HepG2 (cell line): ENCODE measurements around the gene HES6. TPM values are rescaled to one million over a fixed set of nuclear protein-coding genes. Genes with fewer than 3 reads are reported as not detected.

Source experiments
- ARID4A ChIP-seq: sonication (generic); formaldehyde crosslinking; IDR thresholded peaks from 2 replicates; pipeline ENCODE4 v1.5.0; 2020; ENCODE audit warnings: mild to moderate bottlenecking, missing genetic modification reagents, borderline replicate concordance
- CCDC6 ChIP-seq: sonication (generic); formaldehyde crosslinking; IDR thresholded peaks from 2 replicates; pipeline ENCODE4 v1.8.1; 2022; ENCODE audit warnings: mild to moderate bottlenecking, missing genetic modification reagents, moderate library complexity
- MATR3 ChIP-seq: sonication (generic); formaldehyde crosslinking; IDR thresholded peaks from 2 replicates; pipeline ENCODE4 v1.4.0; 2020; ENCODE audit warnings: missing genetic modification reagents
- MTF1 ChIP-seq: sonication (generic); formaldehyde crosslinking; IDR thresholded peaks from 2 replicates; pipeline ENCODE4 v1.5.0; 2020; ENCODE audit warnings: missing genetic modification reagents
- NFATC3 ChIP-seq: sonication (generic); formaldehyde crosslinking; IDR thresholded peaks from 2 replicates; pipeline ENCODE4 v1.5.1; 2020; ENCODE audit warnings: mild to moderate bottlenecking, missing genetic modification reagents
- NR1H2 ChIP-seq: sonication (generic); formaldehyde crosslinking; IDR thresholded peaks from 2 replicates; pipeline ENCODE4 v1.8.1; 2022; ENCODE audit warnings: low read depth, missing genetic modification reagents, borderline replicate concordance
- PHF21A ChIP-seq: sonication (generic); formaldehyde crosslinking; IDR thresholded peaks from 2 replicates; pipeline ENCODE4 v1.5.0; 2020; ENCODE audit warnings: mild to moderate bottlenecking, missing genetic modification reagents
- PITX1 ChIP-seq: sonication (generic); formaldehyde crosslinking; IDR thresholded peaks from 2 replicates; pipeline ENCODE4 v1.5.1; 2020; ENCODE audit warnings: mild to moderate bottlenecking, missing genetic modification reagents
- POLR2A ChIP-seq, 2 experiments: IDR thresholded peaks; 2 replicates each; pipeline ENCODE4 v1.6.1; 2011; ENCODE audit warnings: low read depth in 2 of 2, low read length in 2 of 2, mild to moderate bottlenecking in 1 of 2, moderate library complexity in 1 of 2; ENCODE audit not compliant: insufficient read depth in 1 of 2
- TARDBP ChIP-seq: sonication (generic); formaldehyde crosslinking; IDR thresholded peaks from 2 replicates; pipeline ENCODE4 v1.8.0; 2022; ENCODE audit warnings: mild to moderate bottlenecking, missing genetic modification reagents
- THAP9 ChIP-seq: sonication (generic); formaldehyde crosslinking; IDR thresholded peaks from 2 replicates; pipeline ENCODE4; 2020; ENCODE audit warnings: missing genetic modification reagents, mild to moderate bottlenecking, borderline replicate concordance
- YEATS4 ChIP-seq: sonication (generic); formaldehyde crosslinking; IDR thresholded peaks from 2 replicates; pipeline ENCODE4 v1.4.0; 2020; ENCODE audit warnings: missing genetic modification reagents, borderline replicate concordance
- ZNF12 ChIP-seq: sonication (generic); formaldehyde crosslinking; IDR thresholded peaks from 2 replicates; pipeline ENCODE4 v1.5.0; 2020; ENCODE audit warnings: missing genetic modification reagents
- ZNF335 ChIP-seq: sonication (generic); formaldehyde crosslinking; IDR thresholded peaks from 2 replicates; pipeline ENCODE4 v1.4.0; 2020; ENCODE audit warnings: missing genetic modification reagents
- ZNF446 ChIP-seq: sonication (generic); formaldehyde crosslinking; IDR thresholded peaks from 2 replicates; pipeline ENCODE4 v1.5.0; 2020; ENCODE audit warnings: mild to moderate bottlenecking, missing genetic modification reagents
- ZNF484 ChIP-seq: sonication (generic); formaldehyde crosslinking; IDR thresholded peaks from 2 replicates; pipeline ENCODE4 v1.5.1; 2020; ENCODE audit warnings: mild to moderate bottlenecking, low read depth, missing genetic modification reagents, borderline replicate concordance
- ZSCAN21 ChIP-seq: sonication (generic); formaldehyde crosslinking; IDR thresholded peaks from 2 replicates; pipeline ENCODE4 v1.8.0; 2022; ENCODE audit warnings: mild to moderate bottlenecking, missing genetic modification reagents, moderate library complexity, borderline replicate concordance
- polyA plus RNA-seq, 8 experiments: library from polyadenylated mRNA; depleted of rRNA in 3 of 8; stranded (reverse) in 7 of 8; unstranded in 1 of 8; fragments of >200 nt; fragmentation: Illumina TruSeq in 4 of 8; extraction: Trizol in 4 of 8; gene quantifications; 2 replicates each; pipeline versions ENCODE4 v1.2.1 to v1.2.3, GENCODE V29; 2011 to 2016; ENCODE audit warnings: low read depth in 4 of 8, missing spikeins in 1 of 8, mixed read lengths in 1 of 8; ENCODE audit not compliant: insufficient read depth in 1 of 8
- total RNA-seq, 5 experiments: library from RNA; depleted of rRNA; stranded (reverse); fragments of >200 nt; fragmentation: Illumina TruSeq; extraction: Trizol; gene quantifications; 2 replicates each; pipeline ENCODE4 v1.2.3, GENCODE V29; 2016; ENCODE audit warnings: low read depth in 1 of 5
- TF ChIP-seq, protein P1 (sequence below): sonication (generic); formaldehyde crosslinking; IDR thresholded peaks from 2 replicates; pipeline ENCODE4 v1.4.0; 2020; ENCODE audit warnings: missing genetic modification reagents

The HES6 gene
- total and polyA plus RNA-seq, 2 of the 13 experiments (the other 11 are each of a cell fraction or from before 2014, with no cell fraction given) = 19.5 to 82.8 TPM

GRCh38 chr2:238286095-238286494 is 46.3 kb upstream of the HES6 start (continued):
- TF ChIP-seq, protein P1, sequence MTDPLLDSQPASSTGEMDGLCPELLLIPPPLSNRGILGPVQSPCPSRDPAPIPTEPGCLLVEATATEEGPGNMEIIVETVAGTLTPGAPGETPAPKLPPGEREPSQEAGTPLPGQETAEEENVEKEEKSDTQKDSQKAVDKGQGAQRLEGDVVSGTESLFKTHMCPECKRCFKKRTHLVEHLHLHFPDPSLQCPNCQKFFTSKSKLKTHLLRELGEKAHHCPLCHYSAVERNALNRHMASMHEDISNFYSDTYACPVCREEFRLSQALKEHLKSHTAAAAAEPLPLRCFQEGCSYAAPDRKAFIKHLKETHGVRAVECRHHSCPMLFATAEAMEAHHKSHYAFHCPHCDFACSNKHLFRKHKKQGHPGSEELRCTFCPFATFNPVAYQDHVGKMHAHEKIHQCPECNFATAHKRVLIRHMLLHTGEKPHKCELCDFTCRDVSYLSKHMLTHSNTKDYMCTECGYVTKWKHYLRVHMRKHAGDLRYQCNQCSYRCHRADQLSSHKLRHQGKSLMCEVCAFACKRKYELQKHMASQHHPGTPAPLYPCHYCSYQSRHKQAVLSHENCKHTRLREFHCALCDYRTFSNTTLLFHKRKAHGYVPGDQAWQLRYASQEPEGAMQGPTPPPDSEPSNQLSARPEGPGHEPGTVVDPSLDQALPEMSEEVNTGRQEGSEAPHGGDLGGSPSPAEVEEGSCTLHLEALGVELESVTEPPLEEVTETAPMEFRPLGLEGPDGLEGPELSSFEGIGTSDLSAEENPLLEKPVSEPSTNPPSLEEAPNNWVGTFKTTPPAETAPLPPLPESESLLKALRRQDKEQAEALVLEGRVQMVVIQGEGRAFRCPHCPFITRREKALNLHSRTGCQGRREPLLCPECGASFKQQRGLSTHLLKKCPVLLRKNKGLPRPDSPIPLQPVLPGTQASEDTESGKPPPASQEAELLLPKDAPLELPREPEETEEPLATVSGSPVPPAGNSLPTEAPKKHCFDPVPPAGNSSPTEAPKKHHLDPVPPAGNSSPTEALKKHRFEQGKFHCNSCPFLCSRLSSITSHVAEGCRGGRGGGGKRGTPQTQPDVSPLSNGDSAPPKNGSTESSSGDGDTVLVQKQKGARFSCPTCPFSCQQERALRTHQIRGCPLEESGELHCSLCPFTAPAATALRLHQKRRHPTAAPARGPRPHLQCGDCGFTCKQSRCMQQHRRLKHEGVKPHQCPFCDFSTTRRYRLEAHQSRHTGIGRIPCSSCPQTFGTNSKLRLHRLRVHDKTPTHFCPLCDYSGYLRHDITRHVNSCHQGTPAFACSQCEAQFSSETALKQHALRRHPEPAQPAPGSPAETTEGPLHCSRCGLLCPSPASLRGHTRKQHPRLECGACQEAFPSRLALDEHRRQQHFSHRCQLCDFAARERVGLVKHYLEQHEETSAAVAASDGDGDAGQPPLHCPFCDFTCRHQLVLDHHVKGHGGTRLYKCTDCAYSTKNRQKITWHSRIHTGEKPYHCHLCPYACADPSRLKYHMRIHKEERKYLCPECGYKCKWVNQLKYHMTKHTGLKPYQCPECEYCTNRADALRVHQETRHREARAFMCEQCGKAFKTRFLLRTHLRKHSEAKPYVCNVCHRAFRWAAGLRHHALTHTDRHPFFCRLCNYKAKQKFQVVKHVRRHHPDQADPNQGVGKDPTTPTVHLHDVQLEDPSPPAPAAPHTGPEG (CRISPR knock-in tag) = peak; percentile 57; the same call in 1 of the 2 replicates
- TF ChIP-seq ZNF446 (no peak), TARDBP (CRISPR knock-in tag) (0 out of 2 replicates have a peak, but pooled peaks have one; percentile 45), NR1H2 (CRISPR knock-in tag) (no peak), NFATC3 (CRISPR knock-in tag) (0 out of 2 replicates have a peak, but pooled peaks have one; percentile 2), ZNF335 (CRISPR knock-in tag) (peak; percentile 6; the same call in 1 of the 2 replicates), MTF1 (no peak), POLR2A (IDR thresholded peaks at IDR 0.05; ENCODE audit: insufficient read depth in 1 of 2, low read depth in 2 of 2, low read length in 2 of 2) (peak in 1 of 2 experiments; percentile 51; a peak in 1 of 4 replicates), THAP9 (CRISPR knock-in tag) (peak; percentile 20; the same call in 1 of the 2 replicates), PHF21A (peak; percentile 43; the same call in 1 of the 2 replicates), MATR3 (CRISPR knock-in tag) (no peak), ZNF12 (CRISPR knock-in tag) (no peak), PITX1 (CRISPR knock-in tag) (no peak), YEATS4 (CRISPR knock-in tag) (0 out of 2 replicates have a peak, but pooled peaks have one; percentile 37), CCDC6 (0 out of 2 replicates have a peak, but pooled peaks have one; percentile 48), ZSCAN21 (no peak), ZNF484 (CRISPR knock-in tag) (no peak), ARID4A (CRISPR knock-in tag) (peak; percentile 35; the same call in 1 of the 2 replicates)
